Transverse colon (tissue), 4 donors: ENCODE measurements around the gene KCNH1. TPM values are rescaled to one million over a fixed set of nuclear protein-coding genes. Genes with fewer than 3 reads are reported as not detected.

ENCODE experiments used
- DNase-seq: peaks from one replicate; pipeline ENCODE4 v3.0.0-alpha.2; 2019
- H3K27ac ChIP-seq, 4 donors: fragments of 200-600 bp; sonication (generic); 2 replicates each; pipeline ENCODE4 v1.5.1; 2016 to 2018; ENCODE audit warnings: inconsistent platforms in 4 of 4
- H3K27me3 ChIP-seq: fragments of 200-600 bp; sonication (generic); 2 replicates; pipeline ENCODE4 v1.5.1; 2017; ENCODE audit warnings: inconsistent platforms
- H3K36me3 ChIP-seq, 4 donors: fragments of 200-600 bp; sonication (generic); 2 replicates each; pipeline ENCODE4 v1.5.1; 2017 to 2019; ENCODE audit warnings: inconsistent platforms in 4 of 4
- H3K4me1 ChIP-seq, 4 donors: fragments of 200-600 bp; sonication (generic); 2 replicates each; pipeline ENCODE4 v1.5.1; 2017 to 2020; ENCODE audit warnings: inconsistent platforms in 4 of 4
- H3K4me3 ChIP-seq, 4 donors: fragments of 200-600 bp; sonication (generic); 1 replicate in 1 of 4; 2 replicates in 3 of 4; pipeline versions ENCODE4 v1.5.1 to v1.6.1; 2017 to 2019; ENCODE audit warnings: inconsistent platforms in 4 of 4
- H3K9me3 ChIP-seq, 2 donors: fragments of 200-600 bp; sonication (generic); 2 replicates each; pipeline ENCODE4 v1.5.1; 2017 to 2019; ENCODE audit warnings: inconsistent platforms in 2 of 2
- EP300 ChIP-seq: sonication (generic); formaldehyde crosslinking; IDR thresholded peaks from one replicate; pipeline ENCODE4 v1.6.1; 2017; ENCODE audit warnings: antibody characterized with exemption, low read depth
- POLR2A ChIP-seq: fragments of 450-650 bp; IDR thresholded peaks from one replicate; pipeline ENCODE4 v1.6.1; 2016; ENCODE audit warnings: antibody characterized with exemption, mild to moderate bottlenecking, moderate library complexity
- POLR2AphosphoS5 ChIP-seq, 3 donors: sonication (generic); formaldehyde crosslinking; IDR thresholded peaks; one replicate each; pipeline ENCODE4 v1.6.1; 2016; ENCODE audit warnings: antibody characterized with exemption in 3 of 3
- WGBS, 2 donors: methylation state at CpG; one replicate each; pipeline ENCODE4 v1.1.5; 2018; ENCODE audit warnings: low coverage in 1 of 2; 5-methylcytosine and 5-hydroxymethylcytosine counted together
- in situ Hi-C, 4 donors: fragments of 200-750 bp; cut with MboI; loops; one replicate each; pipeline versions ENCODE4 v1.15.0 to v1.15.1; 2017; ENCODE audit warnings: low sequenced_read_pairs in 3 of 4, low pct_ligation_motif_present in 1 of 4, low pct_unique_long_range_greater_than_20kb in 1 of 4
- intact Hi-C: fragments of 100-400 bp; cut with DNase I; formaldehyde crosslinking; loops from one replicate; pipeline ENCODE4 v1.15.1; 2023; ENCODE audit warnings: low total_unique reads
- total RNA-seq, 4 donors: library from RNA; depleted of rRNA; stranded (reverse); fragments of >200 nt; gene quantifications; one replicate each; pipeline ENCODE4 v1.1.0, GENCODE V29; 2016
- TF ChIP-seq, protein P1 (sequence below), 5 experiments: fragments of 200-600 bp in 3 of 5; fragments of 450-650 bp in 2 of 5; sonication (generic) in 3 of 5; IDR thresholded peaks; 1 replicate in 2 of 5; 2 replicates in 3 of 5; pipeline ENCODE4 v1.5.1; 2016 to 2017; ENCODE audit warnings: antibody characterized with exemption in 5 of 5, inconsistent platforms in 3 of 5, mild to moderate bottlenecking in 2 of 5, moderate library complexity in 1 of 5

The KCNH1 gene
- total RNA-seq, 4 donors from 2014 or later: 0.55 to 9.4 (median 2.2) TPM

DNA sequence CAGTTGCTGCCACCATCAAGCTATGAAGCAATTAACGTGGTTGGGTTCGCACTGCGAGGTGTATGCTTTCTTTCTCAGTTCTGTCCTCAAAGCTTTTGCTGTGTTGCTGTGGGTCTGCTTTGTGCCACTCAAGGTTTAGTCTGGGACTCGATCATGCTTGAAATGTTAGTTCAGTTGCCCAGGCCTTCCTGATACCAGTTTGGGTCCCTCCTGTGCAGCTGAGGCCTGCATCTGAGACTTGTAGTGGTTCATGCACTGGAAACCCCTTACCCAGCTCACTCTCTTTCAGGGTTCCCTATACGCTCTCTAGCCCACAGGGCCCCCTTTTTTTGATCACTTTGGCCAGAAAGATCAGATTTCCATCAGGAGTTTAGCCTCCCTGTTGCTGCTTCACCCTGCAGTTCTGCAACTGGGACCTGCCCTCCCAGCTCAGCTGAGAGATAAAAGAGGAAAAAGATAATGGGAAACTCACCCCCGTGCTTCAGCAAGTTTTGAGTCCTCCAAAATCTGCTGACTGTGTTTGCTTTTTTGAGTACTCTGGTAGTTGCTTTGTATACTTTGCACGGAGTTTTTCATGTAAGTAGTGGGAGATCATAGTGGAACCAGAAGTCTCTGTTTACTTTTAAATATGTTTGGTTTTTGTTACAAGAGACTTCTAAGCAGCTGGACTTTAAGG is 488.2 kb downstream of the KCNH1 start:
- H3K4me1 ChIP-seq: no peaks in the 10 kb centered on the region
- in situ Hi-C loops (no loop called here), intact Hi-C loops (no loop called here)
- H3K27me3 ChIP-seq: no peaks in the 10 kb centered on the region
- no peak overlapping the region for H3K4me3 ChIP-seq
- WGBS, 2 donors: 71 to 87% methylated on average over 5 to 7 of the region's 7 CpGs
- H3K27ac ChIP-seq: no peak overlapping the region
- no peaks in the 10 kb centered on the region for H3K36me3 ChIP-seq
- no peak for TF ChIP-seq POLR2AphosphoS5 (IDR thresholded peaks at IDR 0.05)
- no peak for TF ChIP-seq EP300
- no peak for TF ChIP-seq POLR2A
- TF ChIP-seq, protein P1, sequence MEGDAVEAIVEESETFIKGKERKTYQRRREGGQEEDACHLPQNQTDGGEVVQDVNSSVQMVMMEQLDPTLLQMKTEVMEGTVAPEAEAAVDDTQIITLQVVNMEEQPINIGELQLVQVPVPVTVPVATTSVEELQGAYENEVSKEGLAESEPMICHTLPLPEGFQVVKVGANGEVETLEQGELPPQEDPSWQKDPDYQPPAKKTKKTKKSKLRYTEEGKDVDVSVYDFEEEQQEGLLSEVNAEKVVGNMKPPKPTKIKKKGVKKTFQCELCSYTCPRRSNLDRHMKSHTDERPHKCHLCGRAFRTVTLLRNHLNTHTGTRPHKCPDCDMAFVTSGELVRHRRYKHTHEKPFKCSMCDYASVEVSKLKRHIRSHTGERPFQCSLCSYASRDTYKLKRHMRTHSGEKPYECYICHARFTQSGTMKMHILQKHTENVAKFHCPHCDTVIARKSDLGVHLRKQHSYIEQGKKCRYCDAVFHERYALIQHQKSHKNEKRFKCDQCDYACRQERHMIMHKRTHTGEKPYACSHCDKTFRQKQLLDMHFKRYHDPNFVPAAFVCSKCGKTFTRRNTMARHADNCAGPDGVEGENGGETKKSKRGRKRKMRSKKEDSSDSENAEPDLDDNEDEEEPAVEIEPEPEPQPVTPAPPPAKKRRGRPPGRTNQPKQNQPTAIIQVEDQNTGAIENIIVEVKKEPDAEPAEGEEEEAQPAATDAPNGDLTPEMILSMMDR (IDR thresholded peaks at IDR 0.05): no peak
- no peaks in the 10 kb centered on the region for H3K9me3 ChIP-seq
- no peak for DNase-seq

DNA sequence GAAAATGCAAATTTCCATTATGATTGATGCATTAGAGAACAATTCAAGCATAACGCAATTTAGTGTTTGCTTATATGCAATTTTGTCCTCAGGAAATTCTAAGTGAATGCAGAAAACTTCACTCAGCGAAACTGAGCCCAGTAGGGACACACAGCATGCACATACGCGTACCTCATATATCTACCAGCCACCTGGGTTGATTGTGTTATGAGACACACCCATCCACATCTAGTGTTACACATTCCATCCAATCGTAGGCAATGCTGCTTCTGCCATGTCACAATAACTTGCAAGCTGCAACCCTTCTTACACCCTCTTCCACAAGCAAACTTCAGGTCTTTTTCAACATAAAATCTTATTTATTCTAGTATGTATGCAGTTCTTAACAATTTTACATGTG is 492.4 kb downstream of the KCNH1 start:
- intact Hi-C loops: no loop called here
- TF ChIP-seq, protein P1 (IDR thresholded peaks at IDR 0.05): no peak
- TF ChIP-seq POLR2AphosphoS5 (IDR thresholded peaks at IDR 0.05) (no peak), POLR2A (no peak), EP300 (no peak)
- Histone ChIP-seq H3K4me3 (no peak overlapping the region), H3K36me3 (no peaks in the 10 kb centered on the region), H3K9me3 (no peaks in the 10 kb centered on the region), H3K4me1 (no peaks in the 10 kb centered on the region), H3K27ac (no peak overlapping the region), H3K27me3 (no peaks in the 10 kb centered on the region)
- in situ Hi-C loops: no loop called here
- WGBS, 2 donors: 82 to 85% methylated on average over 4 to 5 of the region's 5 CpGs
- no peak for DNase-seq

DNA sequence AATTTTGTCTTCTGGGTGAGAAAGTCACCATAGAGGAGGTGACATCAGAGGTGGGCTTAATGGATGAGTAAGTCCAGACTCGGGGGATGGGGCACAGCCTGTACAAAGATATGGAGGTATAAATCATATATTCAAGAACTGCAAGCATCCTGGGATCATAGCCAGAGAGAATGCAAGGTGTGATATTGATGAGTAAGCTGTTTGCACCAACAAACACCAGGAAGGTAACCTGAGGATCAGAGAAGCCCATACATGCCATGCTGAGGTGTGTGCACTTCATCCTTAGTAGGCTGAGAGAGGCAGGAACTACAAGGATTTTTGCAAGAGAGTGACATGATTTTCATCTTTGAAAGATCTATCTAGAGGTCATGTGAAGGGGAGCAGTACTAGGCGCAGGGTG is 498.8 kb downstream of the KCNH1 start:
- H3K4me1 ChIP-seq: no peaks in the 10 kb centered on the region
- TF ChIP-seq, protein P1 (IDR thresholded peaks at IDR 0.05): no peak
- no peak for TF ChIP-seq EP300
- no peak for TF ChIP-seq POLR2A
- no peak for TF ChIP-seq POLR2AphosphoS5 (IDR thresholded peaks at IDR 0.05)
- WGBS, 2 donors: 90% methylated on average over 2 of the region's 2 CpGs; no CpG with 5 or more reads in 1 of the 2 donors

DNA sequence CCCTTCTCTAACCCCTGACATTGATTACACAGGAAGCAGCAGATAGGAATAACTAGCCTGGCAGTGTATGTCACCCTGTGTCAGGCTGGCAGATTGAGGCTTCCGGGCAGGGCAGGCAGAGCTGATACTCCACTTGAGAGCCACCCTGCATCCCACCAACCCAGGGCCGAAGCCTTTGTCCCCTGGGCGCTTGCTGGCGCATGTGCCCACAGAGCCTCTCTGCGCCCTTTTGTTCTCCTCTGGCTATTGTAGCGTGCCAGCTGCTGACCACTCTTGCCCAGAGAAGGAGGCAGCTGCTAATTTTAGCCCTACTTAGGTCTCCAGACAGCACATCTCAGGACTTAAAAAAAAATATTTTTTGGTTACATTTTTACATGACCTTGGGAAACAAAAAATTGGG is 500.3 kb downstream of the KCNH1 start:
- WGBS, 2 donors: 94% methylated on average over 3 to 6 of the region's 6 CpGs
- intact Hi-C loops: no loop called here
- no peaks in the 10 kb centered on the region for H3K36me3 ChIP-seq
- in situ Hi-C loops: no loop called here
- H3K4me3 ChIP-seq: no peak overlapping the region
- H3K27ac ChIP-seq: no peak overlapping the region
- H3K9me3 ChIP-seq: no peaks in the 10 kb centered on the region
- no peaks in the 10 kb centered on the region for H3K4me1 ChIP-seq
- H3K27me3 ChIP-seq: no peaks in the 10 kb centered on the region
- TF ChIP-seq POLR2AphosphoS5 (IDR thresholded peaks at IDR 0.05): no peak
- TF ChIP-seq, protein P1 (IDR thresholded peaks at IDR 0.05): no peak
- no peak for TF ChIP-seq EP300
- TF ChIP-seq POLR2A: no peak
- no peak for DNase-seq

More for the DNA sequence above, 498.8 kb downstream of the KCNH1 start:
- no peaks in the 10 kb centered on the region for H3K9me3 ChIP-seq
- intact Hi-C loops (no loop called here), in situ Hi-C loops (no loop called here)
- H3K27ac ChIP-seq: no peak overlapping the region
- no peak for DNase-seq
- no peaks in the 10 kb centered on the region for H3K36me3 ChIP-seq
- no peaks in the 10 kb centered on the region for H3K27me3 ChIP-seq
- H3K4me3 ChIP-seq: no peak overlapping the region
